Measurements from ENCODE around the gene SIX3.

SIX3 gene

DNA sequence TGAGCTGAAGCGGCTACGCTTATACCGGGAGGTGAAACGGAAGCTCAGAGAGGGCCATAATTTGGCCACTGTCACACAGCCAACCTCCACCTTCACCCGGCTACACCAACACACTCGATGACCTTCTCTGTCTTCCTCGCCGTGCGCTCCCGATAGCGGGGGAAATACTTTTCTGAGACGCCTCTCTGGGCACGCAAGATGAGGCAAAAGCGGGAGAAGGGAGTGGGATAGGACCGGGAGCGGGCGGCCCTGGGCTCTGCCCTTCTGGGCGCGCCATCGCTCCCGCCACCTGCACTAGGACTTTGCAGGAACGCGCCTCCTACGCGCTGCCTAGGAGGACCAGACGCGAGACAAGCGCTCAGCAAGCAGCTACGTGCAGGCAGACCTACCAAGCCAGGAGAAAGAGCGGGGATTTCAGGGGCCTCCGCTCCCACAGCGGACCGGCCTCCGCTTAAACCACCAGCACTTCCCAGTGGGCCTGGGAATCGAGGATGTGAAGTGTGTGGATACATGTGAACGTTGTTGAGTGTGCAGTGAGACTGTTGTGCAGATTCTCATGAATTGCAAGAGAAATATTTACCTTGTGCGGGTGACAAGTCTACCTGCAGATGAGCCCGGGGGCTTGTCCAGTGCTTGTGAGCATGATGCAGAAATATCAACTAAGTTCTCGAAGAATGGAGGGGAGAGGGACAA, 11.4 kb downstream of the SIX3 start:
- TF ChIP-seq, protein P1, sequence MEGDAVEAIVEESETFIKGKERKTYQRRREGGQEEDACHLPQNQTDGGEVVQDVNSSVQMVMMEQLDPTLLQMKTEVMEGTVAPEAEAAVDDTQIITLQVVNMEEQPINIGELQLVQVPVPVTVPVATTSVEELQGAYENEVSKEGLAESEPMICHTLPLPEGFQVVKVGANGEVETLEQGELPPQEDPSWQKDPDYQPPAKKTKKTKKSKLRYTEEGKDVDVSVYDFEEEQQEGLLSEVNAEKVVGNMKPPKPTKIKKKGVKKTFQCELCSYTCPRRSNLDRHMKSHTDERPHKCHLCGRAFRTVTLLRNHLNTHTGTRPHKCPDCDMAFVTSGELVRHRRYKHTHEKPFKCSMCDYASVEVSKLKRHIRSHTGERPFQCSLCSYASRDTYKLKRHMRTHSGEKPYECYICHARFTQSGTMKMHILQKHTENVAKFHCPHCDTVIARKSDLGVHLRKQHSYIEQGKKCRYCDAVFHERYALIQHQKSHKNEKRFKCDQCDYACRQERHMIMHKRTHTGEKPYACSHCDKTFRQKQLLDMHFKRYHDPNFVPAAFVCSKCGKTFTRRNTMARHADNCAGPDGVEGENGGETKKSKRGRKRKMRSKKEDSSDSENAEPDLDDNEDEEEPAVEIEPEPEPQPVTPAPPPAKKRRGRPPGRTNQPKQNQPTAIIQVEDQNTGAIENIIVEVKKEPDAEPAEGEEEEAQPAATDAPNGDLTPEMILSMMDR (IDR thresholded peaks at IDR 0.05; ENCODE audit: insufficient read depth, low read depth, low read length, missing control alignments) = no peak
- H3K4me3 ChIP-seq (ENCODE audit: low read length) = peak overlapping the region; percentile 38
- peak; percentile 29 for DNase-seq (ENCODE audit: low read depth)

DNA sequence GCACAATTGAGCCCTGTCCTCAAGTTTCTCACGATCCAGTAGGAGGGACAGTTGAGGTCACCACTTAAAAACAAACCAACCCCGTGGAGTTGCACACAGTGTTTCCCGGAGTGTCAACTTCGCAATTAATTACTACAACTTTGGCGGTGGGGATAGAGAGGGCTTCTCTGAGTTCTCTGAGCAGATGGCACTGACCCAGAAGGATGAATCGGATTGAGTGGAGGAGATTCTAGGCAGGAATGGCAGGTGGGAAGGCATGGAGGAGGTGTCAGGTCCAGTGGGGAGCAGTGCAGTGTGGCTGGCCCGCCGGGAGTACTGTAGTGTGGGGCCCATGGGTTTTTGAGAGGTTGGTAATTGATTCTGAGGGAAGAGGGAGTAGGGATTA, 12.0 kb downstream of the SIX3 start:
- no peak overlapping the region for H3K4me3 ChIP-seq (ENCODE audit: low read length)
- no peak for DNase-seq (ENCODE audit: low read depth)
- TF ChIP-seq, protein P1 (IDR thresholded peaks at IDR 0.05; ENCODE audit: insufficient read depth, low read depth, low read length, missing control alignments) = no peak

DNA sequence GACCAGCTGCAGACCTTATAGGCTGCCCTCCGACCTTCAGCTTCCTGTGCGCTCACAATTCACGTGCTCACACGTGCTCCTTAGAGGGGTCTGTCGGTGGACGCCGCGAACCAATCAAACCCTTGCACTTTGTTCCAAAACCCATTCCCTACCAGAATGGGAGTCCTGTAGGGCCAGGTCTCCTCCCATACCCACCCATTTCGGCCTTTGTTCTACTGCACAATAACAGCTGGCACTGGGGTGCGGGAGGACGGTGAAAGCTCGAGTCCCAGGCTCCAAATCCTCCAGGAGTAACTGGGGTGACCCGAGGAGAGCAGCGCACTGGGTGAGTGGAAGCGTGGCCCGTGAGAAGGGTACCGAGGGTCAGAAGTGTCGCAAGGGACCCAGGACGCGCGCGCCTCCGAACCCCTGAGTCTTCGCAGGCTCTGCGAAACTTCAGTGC, 13.0 kb downstream of the SIX3 start:
- TF ChIP-seq, protein P1 (IDR thresholded peaks at IDR 0.05; ENCODE audit: insufficient read depth, low read depth, low read length, missing control alignments) = no peak
- DNase-seq (ENCODE audit: low read depth) = no peak
- no peak overlapping the region for H3K4me3 ChIP-seq (ENCODE audit: low read length)

DNA sequence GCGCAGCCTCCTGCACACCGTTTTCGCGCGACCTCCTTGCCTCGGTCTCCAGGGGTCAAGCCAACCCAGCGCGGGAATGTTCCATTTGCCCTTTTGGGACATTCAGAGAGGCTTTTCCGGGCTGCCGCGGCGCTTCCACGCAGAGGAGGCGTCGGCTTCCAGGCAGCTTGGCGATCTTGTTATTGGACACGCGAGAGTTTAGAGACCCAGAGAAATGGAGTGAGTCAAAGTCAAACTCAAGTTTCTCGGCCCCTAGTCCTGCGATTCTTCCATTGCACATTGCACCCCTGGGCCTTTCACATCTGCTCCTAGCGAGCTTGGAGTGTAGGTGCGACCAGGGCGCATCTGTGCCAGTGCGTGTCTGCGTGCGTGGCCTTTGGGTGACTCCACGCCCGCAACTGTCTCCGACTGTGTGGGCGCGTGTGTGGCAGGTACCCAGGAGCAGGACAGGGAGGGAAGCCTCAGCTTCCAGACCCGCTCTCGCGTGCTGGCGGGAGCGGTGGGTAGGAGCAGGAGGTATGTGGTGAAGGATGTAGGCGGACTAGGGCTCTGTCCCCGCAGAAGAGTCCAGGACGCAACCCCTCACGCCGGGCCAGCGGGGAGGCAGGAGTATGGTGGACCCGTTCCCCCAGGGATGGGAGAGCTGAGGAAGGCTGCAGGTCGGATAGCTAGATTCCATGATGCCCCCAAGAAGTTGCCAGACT, 13.5 kb downstream of the SIX3 start:
- peak overlapping the region; percentile 33 for H3K4me3 ChIP-seq (ENCODE audit: low read length)
- no peak for DNase-seq (ENCODE audit: low read depth)
- TF ChIP-seq, protein P1 (IDR thresholded peaks at IDR 0.05; ENCODE audit: insufficient read depth, low read depth, low read length, missing control alignments) = no peak

DNA sequence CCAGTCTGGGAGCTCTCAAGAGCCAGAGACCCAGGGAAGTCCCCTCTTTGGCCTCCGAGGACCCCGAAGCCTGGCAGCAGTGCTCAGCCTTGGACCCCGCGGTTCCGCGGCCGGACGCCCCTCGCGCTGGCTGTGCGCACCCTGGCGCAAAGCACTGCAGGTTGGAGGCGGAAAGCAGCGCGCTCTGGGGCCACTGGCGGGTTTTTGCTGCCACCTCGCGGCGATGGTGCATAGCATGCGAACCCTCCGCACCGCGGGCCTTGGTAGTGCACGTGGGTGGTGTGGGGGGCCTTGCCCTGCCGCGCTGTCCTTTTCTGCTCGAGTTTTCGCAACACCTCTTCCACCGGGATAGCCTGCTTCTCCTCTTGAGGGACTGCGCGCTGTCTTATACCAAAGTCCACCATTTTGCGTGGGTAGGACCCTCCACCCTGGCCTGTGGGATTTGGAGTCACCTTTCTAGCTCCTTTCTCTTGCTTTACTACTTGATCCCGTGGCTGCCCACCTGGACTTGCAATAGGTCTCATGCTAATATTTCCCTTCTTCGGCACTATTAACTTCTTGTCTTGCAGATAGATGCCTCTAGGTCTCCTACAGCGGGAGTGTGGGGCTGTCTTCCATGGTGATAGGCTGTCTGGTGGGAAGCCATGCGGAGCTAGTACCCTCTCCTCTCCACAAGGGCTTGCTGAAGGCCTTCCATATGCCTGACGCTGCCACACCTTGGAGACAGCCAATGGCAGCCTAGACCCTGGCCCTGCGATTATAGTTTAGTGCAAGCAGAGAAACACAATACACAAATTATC, 14.3 kb downstream of the SIX3 start:
- TF ChIP-seq, protein P1 (IDR thresholded peaks at IDR 0.05; ENCODE audit: insufficient read depth, low read depth, low read length, missing control alignments) = peak; percentile 83
- DNase-seq (ENCODE audit: low read depth) = peak; percentile 75
- H3K4me3 ChIP-seq (ENCODE audit: low read length) = peak overlapping the region; percentile 33

DNA sequence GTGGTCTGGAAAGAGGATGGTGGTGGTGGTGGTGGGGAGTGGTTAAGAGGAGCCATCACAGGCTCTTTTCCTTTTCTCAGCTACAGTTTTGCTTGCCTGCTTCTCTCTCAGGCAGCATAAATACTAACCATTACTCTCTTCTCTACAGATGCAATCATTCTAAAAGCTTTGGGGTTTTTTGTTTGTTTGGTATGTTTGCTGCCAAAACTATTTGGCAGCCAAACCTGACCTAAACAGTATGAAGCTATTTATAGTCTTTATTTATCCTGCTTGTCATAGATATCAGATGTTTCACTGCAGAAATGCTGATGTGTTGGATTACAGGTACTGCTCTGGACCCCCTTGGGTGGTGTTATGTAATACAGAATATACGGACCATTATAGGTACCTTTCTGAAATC, 15.3 kb downstream of the SIX3 start:
- no peak for DNase-seq (ENCODE audit: low read depth)
- H3K4me3 ChIP-seq (ENCODE audit: low read length) = no peak overlapping the region
- TF ChIP-seq, protein P1 (IDR thresholded peaks at IDR 0.05; ENCODE audit: insufficient read depth, low read depth, low read length, missing control alignments) = no peak

All from epithelial cell of esophagus (primary cell).